ENCODE measurements around the gene SLC17A5.

- TF ChIP-seq, protein P1, sequence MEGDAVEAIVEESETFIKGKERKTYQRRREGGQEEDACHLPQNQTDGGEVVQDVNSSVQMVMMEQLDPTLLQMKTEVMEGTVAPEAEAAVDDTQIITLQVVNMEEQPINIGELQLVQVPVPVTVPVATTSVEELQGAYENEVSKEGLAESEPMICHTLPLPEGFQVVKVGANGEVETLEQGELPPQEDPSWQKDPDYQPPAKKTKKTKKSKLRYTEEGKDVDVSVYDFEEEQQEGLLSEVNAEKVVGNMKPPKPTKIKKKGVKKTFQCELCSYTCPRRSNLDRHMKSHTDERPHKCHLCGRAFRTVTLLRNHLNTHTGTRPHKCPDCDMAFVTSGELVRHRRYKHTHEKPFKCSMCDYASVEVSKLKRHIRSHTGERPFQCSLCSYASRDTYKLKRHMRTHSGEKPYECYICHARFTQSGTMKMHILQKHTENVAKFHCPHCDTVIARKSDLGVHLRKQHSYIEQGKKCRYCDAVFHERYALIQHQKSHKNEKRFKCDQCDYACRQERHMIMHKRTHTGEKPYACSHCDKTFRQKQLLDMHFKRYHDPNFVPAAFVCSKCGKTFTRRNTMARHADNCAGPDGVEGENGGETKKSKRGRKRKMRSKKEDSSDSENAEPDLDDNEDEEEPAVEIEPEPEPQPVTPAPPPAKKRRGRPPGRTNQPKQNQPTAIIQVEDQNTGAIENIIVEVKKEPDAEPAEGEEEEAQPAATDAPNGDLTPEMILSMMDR (IDR thresholded peaks at IDR 0.05) = no peak
- TF ChIP-seq POLR2AphosphoS5 (IDR thresholded peaks at IDR 0.05) (no peak), POLR2A (IDR thresholded peaks at IDR 0.05) (no peak)
Observed at GRCh38 chr6:73679009-73679408, 25.2 kb upstream of the SLC17A5 start.
